ENCODE measurements around the gene POPDC2.

POPDC2 gene

DNA sequence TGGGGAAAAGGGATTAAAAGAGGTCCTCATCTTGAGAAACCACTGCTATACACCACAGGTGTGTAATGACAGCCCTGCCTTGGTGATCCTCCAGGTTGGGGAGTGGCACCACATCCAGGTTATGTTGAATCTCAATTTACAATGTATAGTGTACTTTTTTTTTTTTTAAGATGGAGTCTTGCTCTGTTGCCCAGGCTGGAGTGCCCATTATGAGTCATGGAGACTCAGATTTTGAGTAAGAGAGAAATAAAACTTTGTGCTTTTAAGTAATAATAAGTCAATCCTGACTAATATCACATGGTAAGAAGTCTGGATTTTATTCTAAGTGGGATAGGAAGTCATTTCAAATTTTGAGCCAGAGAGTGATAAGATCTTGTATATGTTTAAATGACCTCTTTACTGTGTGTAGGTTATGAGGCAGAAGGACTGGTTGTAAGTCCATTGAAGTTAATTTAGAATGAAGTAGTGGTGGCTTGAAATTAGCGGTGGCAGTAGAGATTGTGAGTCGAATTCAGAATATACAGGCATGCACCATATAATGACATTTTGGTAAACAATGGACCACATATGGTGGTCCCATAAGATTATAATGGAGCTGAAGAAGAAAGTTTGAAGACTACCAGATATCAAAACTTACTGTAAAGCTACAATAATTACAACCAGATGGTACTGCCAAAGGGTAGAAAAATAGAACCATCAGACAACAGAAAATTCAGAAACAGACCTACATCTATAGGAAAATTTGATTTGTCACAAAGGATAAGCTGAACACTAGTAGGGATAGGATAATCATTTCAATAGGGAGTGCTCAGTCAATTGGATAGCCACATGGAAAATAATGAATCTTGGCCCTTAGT is 20.7 kb downstream of the POPDC2 start:
- DNase-seq (ENCODE audit: low read depth, low spot score): no peak

DNA sequence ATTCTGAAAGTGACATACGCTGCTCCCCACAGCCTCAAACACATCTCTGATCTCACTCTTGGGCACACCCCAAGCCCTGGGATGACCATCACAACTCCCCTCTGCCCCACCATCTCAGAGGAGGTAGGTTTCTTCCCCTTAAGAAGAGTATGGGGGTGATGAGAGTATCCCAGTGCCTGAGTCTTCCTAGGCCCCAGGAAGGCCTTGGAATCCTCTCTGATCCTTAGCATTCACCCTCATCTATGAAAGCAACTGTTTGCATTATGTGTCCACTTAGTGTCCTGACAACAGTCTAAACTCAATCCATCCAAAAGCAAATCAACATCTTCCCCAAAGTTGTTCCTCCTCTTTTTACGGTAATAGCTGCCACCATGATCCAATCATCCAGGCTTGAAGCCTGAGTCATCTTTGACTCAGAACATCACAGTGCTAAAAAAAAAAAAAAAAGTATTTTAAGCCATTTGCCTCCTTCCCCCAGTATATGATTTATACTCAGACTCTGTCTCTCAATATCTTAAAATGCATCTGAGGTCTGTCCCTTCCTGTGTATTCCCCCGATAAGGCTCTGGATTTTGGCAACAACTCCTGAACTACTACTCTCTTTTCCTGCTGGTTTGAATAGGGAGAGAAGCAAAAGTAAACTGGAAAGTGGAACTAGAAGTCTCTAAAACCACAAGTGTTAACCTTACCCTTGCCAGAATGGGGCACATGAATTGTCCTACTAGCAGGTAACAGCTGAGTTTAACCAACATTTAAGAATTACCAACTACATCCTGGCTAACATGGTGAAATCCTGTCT is 22.5 kb downstream of the POPDC2 start:
- no peak for DNase-seq (ENCODE audit: low read depth, low spot score)

DNA sequence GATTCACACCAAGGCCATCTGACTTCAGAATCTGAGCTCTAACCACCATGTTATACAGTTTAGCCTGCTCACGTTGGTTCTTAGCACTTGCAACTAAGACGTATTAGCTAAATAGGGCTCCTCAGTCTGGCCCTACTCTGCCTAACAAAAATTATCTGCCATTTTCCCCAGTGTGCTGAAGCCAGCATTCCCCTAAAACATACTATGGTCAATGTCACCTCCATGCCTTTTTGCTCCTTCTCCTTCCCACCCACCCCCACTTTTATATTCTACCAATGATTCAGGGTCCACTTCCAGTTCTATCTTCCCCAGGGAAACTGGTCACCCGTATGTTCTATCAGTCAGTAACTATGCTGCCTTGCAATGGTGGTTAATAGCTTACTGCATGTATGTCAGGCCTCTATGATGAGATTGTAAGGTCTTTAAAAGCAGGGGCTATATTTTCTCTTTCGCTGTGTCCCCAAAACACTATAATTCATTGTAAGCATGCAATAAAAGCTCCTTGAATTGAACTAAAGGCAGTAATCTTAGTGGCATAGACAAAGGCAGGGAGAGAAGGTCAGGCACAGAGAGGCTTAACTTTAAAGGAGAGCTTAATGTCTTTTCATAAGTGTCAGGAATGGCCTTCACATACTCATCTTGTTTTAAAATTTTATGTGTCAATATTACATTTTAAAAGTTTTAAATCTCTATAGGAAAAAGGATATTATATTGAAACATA is 23.3 kb downstream of the POPDC2 start:
- DNase-seq (ENCODE audit: low read depth, low spot score): no peak

DNA sequence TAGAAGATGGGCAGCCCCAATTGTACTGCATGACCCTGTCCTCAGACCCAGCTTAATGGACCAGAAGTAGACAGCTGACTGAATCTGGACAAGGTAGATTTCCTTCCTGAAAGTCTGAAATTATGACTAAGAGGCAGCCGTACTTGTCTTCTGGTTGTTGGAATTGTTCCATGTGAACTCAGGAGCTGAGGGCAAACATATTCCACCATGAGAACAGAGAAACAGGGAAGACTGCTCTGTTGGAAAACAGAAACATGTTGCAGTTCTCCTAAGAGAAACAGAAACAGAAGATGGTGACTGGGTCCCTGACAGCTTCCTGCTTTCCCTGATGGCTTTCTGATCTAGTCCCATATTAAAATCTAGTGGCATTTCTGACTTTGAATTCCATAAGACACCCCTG is 24.1 kb downstream of the POPDC2 start:
- DNase-seq (ENCODE audit: low read depth, low spot score): no peak

- no peak for DNase-seq (ENCODE audit: low read depth, low spot score)
Measured at GRCh38 chr3:119635719-119636118, 24.7 kb downstream of the POPDC2 start.

DNA sequence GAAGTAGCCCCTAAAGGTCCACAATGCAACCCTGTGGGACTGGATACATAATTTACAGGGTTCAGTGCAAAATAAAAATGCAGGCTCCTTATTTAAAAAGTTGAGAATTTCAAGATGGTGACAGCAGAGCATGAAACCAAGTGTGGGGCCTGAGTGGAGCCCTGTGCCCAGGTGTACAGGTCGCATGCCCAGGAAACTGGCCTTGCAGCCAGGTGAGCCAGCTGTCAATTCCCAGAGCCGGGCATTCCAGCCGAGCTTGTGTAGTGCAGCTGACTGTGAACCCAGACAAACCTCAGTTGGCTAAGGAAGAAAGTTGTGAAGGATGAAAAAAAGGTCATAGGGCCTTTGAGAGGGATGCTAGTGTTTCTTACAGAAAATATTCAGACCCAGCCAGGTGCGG is 27.6 kb downstream of the POPDC2 start:
- no peak for DNase-seq (ENCODE audit: low read depth, low spot score)

GRCh38 chr3:119632216-119632615 is 28.2 kb downstream of the POPDC2 start:
- DNase-seq (ENCODE audit: low read depth, low spot score): no peak

GRCh38 chr3:119631516-119631915 is 28.9 kb downstream of the POPDC2 start:
- DNase-seq (ENCODE audit: low read depth, low spot score): no peak

- no peak for DNase-seq (ENCODE audit: low read depth, low spot score)
Measured at GRCh38 chr3:119630880-119631329, 29.5 kb downstream of the POPDC2 start.

GRCh38 chr3:119630128-119630879 is 30.1 kb downstream of the POPDC2 start:
- DNase-seq (ENCODE audit: low read depth, low spot score): no peak

DNA sequence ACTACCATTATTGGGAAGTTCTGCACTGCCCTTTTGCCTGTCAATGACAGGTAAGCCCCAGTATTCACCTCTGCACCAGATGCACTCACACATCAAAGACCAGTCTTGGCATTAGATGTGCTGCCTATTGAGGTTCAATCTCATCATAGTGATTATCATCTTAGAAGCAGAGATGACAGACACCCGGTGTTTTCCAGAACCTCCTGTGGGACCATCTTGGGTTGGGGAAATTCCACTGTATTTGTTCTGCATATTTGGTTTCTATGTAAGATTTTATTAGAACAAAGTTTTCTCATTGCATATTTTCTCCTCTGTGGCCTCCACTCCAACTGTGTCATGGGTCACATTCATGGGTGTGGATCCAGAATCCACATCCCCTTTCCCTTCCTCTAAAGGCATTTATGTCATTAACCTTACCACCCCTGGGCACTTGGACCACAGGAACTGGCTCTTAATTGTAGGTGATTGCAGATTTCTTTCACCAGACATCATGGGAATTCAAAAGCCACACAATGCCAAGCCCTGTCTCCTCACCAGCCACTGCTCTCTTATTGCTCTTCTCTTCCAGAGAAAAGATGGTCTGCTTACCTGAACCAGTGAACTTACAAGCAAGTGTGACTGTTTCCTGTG is 31.5 kb downstream of the POPDC2 start:
- DNase-seq (ENCODE audit: low read depth, low spot score): no peak

DNA sequence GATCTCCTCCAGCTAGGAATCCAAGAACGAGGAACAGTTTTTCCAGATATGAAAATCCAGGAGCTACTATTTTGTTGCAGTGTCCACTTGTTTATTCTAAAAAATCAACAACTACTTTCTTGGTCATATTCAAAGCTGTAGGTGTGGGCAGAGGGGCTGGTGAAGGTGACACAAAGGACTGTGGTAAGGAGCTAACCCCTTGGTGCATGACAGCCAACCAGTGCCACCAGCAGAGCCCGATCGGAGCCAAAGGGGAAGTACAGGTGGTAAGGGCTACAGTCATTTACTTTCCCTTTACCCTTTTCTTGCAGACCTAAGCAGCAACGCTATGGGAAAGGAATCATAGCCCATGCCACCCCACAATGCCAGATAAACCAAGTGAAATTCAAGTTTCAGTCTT is 32.0 kb downstream of the POPDC2 start:
- no peak for DNase-seq (ENCODE audit: low read depth, low spot score)

DNA sequence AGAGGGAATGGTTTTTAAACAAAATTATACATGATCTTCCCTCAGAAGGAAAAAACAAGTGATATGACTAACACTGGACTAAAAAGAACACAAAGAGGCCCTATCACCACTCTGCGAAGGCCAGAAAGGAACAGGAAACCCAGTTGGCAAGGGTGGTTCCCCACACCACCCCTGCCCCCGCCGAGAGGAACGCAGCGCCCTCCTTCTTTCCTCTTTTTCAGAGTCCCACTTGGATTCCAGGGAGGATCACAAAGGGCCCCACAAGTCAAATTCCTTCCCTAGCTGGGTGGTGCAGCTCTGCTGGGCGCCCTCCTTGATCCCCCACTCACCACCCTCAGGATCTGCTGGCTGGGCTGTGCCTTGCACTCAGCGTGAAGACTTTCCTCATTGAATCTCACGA is 32.9 kb downstream of the POPDC2 start:
- DNase-seq (ENCODE audit: low read depth, low spot score): no peak

DNA sequence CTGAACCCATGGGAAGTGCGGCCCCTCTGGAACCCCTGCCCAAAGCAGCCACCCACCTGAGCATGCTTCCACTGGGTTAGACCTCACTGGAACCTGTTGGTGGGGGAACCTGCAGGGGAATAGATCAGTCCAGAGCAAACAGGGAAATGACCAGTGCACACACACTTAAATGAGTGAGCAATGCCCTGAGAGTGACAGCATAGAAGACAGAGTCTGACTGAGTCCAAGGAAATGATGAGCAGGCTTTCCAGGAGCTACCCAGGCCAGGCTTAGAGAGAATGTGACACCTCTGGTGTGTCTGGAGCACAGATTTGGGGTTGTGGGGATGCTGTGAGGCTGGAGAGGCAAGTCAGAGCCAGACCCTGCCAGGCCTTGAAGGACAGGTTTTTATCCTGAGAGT is 34.2 kb downstream of the POPDC2 start:
- DNase-seq (ENCODE audit: low read depth, low spot score): no peak

DNA sequence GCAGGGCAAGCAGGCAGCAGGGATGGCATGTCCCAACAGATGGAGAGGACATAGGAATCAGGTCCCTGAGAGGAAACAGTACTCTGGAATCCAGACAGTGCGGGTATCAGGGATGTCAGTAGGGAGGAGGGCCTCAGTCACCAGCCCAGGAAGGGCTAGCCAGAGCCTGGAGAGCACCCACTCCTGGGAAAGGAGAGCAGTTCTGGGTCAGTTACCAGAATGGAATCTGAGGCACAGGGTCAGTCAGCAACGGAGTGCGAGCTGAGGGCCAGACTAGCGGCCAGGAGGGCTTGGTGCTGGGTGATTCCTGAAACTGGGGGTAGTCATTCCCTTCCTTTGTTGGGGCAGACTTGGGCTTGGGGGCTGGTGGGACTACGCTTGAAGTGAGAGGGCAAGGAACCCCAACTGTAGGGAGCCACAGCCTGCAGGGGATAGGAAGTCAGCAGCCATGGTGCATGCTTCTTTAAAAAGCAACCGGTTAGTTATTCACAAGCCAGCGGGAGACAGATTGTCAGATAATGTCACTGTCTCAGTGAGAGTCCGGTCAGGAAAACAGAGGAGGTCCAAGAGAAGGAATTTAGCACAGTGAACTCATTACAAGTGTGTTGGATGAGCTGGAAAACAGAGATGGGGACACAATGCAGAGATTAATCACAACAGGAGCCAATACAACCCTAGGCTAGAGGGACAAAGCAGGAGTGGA is 34.8 kb downstream of the POPDC2 start:
- no peak for DNase-seq (ENCODE audit: low read depth, low spot score)

DNA sequence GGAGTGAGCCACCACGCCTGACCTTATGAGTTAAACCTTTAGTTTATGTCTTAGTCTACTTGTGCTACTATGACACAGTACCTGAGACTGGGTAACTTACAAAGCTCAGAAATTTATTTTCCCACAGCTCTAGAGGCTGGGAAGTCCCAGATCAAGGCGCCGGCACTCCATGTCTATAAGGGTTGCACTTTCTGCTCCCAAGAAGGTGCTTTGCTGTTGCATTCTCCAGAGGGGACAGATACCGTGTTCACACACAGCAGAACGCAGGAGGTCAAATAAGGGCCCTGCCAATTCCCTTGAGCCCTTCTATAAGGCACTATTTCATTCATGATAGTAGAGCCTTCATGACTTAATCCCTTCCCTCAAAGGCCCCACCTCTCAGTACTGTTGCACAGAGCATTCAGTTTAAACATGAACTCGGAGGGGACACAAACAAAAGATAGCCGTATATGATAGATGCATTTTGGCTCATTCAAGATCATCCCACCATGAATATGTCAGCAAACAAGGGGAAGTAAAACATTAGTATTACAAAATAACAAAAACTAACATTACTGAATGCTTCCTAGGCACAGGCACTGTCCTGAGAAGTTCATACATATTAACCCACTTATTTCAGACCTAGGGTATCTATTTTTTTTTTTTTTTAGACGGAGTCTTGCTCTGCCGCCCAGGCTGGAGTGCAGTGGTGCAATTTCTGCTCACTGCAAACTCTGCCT is 36.2 kb downstream of the POPDC2 start:
- no peak for DNase-seq (ENCODE audit: low read depth, low spot score)

GRCh38 chr3:119620899-119621298 is 39.5 kb downstream of the POPDC2 start:
- DNase-seq (ENCODE audit: low read depth, low spot score): no peak

DNA sequence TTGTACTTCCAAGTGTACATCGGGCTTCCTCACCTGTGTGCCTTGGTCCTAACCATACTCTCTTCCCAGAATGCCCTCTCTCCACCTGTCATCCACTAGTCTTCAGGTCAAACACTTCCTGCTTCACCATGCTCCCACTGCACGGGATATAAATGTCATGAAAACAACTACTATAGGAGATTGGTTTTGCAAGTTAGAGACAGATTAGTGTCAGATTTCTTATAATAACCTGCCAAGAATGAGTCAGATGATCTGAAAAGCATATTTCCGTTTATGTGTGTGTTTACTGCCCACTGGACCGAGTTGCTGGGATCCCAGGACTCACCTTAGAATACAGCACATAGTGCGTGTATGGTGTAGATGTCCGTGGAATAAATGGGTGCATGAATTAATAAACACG is 41.3 kb downstream of the POPDC2 start:
- DNase-seq (ENCODE audit: low read depth, low spot score): no peak

GRCh38 chr3:119616056-119616455 is 44.3 kb downstream of the POPDC2 start:
- no peak for DNase-seq (ENCODE audit: low read depth, low spot score)

DNA sequence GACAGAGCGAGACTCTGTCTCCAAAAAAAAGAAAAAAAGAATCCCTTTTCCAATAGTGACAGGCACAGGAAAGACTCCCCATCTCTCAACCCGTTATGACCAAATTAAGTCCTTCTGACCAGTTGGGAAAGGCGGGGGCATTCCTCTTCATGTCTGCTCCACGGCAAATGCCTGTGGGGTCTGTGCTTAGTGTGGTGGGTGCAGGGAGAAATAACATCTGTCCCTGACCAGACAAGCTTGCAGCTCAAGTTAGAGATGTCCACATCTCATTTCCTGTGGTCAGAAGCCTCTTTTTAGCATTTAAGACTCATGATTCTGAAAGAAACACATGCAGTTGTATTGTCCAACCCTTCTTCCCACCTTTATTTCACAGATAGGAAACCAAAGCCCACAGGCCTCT is 46.5 kb downstream of the POPDC2 start:
- DNase-seq (ENCODE audit: low read depth, low spot score): no peak
